Mammary epithelial cell (primary cell): ENCODE data around the gene FGD3.

Experiments
- EZH2 ChIP-seq: IDR thresholded peaks from 2 replicates; pipeline ENCODE4 v1.6.1; 2012; ENCODE audit warnings: low read length, inconsistent platforms, borderline replicate concordance
- TF ChIP-seq, protein P1 (sequence below), 2 donors: IDR thresholded peaks in 1 of 2; conservative IDR thresholded peaks in 1 of 2; 2 replicates each; pipeline ENCODE4 v1.5.1; 2011 to 2012; ENCODE audit warnings: inconsistent platforms in 2 of 2, low read length in 2 of 2, mild to moderate bottlenecking in 2 of 2, control low read depth in 1 of 2, low read depth in 1 of 2; ENCODE audit not compliant: insufficient read depth in 1 of 2; ENCODE audit errors: extremely low read depth in 1 of 2

DNA sequence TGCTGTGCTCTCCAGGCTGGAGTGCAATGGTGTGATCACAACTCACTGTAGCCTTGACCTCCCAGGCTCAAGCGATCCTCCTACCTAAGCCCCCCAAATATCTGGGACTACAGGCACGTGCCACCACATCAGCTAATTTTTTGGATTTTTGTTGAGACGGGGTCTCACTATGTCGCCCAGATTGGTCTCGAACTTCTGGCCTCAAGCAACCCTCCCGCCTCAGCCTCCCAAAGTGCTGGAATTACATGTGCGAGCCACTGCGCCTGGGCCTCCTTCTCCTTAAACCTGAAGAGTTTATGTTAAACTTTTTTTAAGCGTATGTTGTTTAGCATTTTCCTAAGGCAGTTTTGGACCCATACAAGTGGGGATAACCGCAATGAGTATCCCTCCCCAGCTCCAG lies 80.4 kb downstream of the FGD3 start:
- TF ChIP-seq, protein P1, sequence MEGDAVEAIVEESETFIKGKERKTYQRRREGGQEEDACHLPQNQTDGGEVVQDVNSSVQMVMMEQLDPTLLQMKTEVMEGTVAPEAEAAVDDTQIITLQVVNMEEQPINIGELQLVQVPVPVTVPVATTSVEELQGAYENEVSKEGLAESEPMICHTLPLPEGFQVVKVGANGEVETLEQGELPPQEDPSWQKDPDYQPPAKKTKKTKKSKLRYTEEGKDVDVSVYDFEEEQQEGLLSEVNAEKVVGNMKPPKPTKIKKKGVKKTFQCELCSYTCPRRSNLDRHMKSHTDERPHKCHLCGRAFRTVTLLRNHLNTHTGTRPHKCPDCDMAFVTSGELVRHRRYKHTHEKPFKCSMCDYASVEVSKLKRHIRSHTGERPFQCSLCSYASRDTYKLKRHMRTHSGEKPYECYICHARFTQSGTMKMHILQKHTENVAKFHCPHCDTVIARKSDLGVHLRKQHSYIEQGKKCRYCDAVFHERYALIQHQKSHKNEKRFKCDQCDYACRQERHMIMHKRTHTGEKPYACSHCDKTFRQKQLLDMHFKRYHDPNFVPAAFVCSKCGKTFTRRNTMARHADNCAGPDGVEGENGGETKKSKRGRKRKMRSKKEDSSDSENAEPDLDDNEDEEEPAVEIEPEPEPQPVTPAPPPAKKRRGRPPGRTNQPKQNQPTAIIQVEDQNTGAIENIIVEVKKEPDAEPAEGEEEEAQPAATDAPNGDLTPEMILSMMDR (conservative IDR thresholded peaks at IDR 0.05 in 1 of 2, IDR thresholded peaks at IDR 0.05 in 1 of 2; ENCODE audit: extremely low read depth in 1 of 2, insufficient read depth in 1 of 2, low read depth in 1 of 2, low read length in 2 of 2) = no peak
- TF ChIP-seq EZH2 = no peak
